Adrenal gland (tissue), 5 donors: ENCODE results near the gene SOHLH1.

Source experiments
- POLR2A ChIP-seq, 2 donors: fragments of 450-650 bp; IDR thresholded peaks; one replicate each; pipeline ENCODE4 v1.6.1; 2017; ENCODE audit warnings: antibody characterized with exemption in 2 of 2, mild to moderate bottlenecking in 2 of 2, moderate library complexity in 1 of 2
- TF ChIP-seq, protein P1 (sequence below), 6 experiments: fragments of 450-650 bp in 4 of 6; fragments of 200-600 bp in 2 of 6; sonication (generic) in 1 of 6; IDR thresholded peaks; 1 replicate in 5 of 6; 2 replicates in 1 of 6; pipeline versions ENCODE4 v1.5.1 to v1.8.0; 2016 to 2021; ENCODE audit warnings: antibody characterized with exemption in 6 of 6, mild to moderate bottlenecking in 2 of 6, moderate library complexity in 1 of 6
- donor health status: DM: no; HTN: no; CAD: no.

DNA sequence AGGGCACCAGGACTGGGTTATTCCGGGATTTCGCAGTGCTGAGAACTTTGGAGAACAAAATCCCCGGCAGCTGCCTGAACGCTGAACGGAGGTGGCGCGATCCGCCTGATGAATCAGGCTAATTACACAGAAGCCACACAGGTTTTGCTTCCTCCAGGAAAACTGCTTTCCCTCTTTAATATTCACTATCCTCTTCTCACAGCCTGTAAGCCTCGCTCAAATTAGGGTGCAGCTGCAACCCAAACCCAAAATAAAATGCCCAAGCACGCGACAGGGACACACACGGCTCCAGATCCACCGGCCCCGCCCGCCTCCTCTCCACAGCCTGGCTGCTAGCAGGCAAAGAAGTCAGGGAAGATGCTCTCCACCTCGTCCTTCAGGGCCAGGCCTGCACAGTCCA, 6.0 kb downstream of the SOHLH1 start:
- TF ChIP-seq, protein P1, sequence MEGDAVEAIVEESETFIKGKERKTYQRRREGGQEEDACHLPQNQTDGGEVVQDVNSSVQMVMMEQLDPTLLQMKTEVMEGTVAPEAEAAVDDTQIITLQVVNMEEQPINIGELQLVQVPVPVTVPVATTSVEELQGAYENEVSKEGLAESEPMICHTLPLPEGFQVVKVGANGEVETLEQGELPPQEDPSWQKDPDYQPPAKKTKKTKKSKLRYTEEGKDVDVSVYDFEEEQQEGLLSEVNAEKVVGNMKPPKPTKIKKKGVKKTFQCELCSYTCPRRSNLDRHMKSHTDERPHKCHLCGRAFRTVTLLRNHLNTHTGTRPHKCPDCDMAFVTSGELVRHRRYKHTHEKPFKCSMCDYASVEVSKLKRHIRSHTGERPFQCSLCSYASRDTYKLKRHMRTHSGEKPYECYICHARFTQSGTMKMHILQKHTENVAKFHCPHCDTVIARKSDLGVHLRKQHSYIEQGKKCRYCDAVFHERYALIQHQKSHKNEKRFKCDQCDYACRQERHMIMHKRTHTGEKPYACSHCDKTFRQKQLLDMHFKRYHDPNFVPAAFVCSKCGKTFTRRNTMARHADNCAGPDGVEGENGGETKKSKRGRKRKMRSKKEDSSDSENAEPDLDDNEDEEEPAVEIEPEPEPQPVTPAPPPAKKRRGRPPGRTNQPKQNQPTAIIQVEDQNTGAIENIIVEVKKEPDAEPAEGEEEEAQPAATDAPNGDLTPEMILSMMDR (IDR thresholded peaks at IDR 0.05) = no peak
- no peak for TF ChIP-seq POLR2A (IDR thresholded peaks at IDR 0.05)
